SHP77 treated with DMSO at 0.1 percent for 48 hours (cell line): ENCODE measurements around the gene PSKH1.

Experiments used
- DNase-seq: peaks from one replicate; lab custom pipeline; 2025; lab: John Stamatoyannopoulos, UW

The PSKH1 gene

DNA sequence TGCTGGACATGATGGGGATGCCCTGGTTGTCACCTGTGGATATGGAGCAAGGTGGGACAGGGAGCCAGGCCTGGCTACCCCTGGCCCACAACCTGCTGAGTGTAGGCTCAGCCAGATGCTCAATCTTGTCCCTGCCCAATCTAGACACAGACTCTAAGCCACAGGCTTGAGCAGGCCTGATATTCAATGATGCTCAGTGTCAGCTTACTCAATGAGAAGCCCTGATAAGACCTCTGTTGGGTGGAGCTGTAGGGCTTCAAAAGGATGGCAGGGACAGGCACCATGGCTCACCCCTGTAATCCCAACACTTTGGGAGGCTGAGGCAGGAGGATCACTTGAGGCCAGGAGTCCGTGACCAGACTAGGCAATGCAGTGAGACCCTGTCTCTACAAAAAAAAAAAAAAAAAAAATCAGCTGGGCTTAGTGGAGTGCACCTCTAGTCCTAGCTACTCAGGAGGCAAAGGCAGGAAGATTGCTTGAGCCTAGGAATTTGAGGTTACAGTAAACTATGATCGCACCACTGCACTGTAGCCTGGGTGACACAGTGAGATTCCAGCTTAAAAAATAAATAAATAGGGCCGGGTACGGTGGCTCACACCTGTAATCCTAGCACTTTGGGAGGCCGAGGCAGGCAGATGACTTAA is 47.5 kb downstream of the PSKH1 start:
- no peak for DNase-seq

DNA sequence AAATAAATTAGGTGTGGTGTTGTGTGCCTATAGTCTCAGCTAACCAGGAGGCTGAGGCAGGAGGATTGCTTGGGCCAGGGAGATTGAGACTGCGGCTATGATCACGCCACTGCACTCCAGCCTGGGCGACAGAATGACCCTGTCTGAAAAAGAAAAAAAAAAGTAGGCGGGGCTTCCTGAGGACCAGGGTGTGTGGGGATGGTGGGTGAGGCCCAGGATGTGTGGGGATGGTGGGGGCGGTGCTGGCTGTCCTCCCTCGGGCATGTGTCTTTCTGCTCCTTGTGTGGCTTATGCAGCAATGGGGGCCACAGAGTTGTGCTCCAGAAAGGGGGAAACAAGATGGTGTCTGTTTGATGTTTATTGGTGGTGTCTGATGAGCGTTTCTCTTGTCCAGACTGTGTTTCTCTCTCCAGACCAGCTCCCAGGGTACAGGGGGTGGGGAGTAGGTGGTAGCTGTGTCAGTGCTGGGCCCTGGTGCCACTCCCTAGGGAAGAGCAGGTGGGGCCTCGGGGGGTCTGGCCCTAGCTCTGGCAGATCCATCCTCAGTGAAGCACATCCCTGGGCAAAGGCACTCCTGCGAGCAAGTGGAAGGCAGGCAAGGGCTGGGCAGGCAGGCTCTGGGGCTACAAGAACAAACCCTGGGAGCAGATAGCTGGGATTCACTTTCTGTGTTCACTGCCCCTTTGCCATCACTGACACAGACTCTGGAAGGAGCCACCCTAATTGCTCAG is 48.6 kb downstream of the PSKH1 start:
- no peak for DNase-seq

DNA sequence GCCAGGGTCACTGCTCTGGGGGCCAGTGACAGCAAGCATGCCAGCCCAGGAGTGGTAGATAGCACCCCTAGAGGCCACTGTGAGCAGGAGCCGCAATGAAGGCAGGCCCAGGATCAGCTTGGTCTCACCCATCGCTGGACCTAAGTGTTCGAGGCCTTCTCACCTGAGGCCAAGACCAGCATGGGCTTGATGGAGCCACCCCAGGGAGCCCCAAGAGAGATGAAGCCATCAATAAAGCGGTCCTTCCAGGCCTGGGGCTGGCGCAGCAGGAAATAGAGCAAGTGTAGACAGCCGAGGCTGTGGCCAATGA is 49.1 kb downstream of the PSKH1 start:
- DNase-seq = no peak

DNA sequence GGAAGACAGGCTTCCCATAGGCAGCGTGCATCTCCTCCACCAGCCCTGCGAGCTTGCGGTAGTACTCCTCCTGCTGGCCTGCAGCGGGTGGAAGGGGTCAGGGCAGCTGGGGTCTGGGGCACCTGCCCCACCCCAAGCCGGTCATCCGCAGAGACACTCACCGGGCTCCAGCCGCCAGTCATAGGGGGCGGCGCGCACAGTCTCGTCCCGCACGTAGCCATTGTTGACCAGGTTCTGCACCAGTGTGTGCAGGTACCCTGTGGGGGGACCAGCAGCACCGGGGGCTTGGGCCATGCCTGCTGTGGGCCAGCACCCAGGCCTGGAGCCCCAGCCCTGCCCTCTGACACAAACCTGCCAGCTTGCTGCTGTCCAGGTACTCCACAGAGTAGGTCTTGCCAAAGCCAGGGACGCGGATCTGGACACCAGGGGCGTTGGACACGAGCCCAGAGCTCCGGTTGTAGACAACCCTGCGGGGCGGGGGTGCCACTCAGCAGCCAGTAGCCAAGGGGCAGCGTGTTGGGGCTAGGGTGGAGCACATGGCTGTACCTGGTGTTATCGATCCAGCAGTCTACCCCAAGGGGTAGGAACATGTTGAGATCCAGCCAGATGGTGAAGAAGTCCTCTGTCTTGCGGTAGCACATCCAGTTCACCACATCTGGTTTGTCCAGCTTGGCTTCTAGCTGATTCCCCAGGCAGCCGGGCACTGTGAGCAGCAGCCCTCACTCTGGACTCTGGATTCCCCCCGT is 49.6 kb downstream of the PSKH1 start:
- no peak for DNase-seq

DNA sequence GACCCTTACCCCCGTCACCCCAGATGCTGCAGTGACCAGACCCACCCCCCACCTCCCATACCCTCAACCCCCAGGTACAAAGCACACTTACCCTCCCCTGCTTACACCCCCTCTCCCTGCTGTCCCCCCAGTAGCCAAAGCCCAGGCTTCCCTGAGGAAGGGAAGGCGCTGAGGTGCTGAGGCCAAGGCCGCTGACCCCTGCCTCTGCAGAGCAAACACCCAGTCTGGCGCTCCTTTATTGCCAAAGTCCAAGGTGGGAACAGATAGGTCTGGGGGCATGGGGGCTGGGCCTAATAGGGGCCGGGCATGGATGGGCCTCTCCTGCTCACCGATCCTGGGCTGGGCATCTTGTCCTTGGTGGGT is 50.2 kb downstream of the PSKH1 start:
- DNase-seq = no peak

DNA sequence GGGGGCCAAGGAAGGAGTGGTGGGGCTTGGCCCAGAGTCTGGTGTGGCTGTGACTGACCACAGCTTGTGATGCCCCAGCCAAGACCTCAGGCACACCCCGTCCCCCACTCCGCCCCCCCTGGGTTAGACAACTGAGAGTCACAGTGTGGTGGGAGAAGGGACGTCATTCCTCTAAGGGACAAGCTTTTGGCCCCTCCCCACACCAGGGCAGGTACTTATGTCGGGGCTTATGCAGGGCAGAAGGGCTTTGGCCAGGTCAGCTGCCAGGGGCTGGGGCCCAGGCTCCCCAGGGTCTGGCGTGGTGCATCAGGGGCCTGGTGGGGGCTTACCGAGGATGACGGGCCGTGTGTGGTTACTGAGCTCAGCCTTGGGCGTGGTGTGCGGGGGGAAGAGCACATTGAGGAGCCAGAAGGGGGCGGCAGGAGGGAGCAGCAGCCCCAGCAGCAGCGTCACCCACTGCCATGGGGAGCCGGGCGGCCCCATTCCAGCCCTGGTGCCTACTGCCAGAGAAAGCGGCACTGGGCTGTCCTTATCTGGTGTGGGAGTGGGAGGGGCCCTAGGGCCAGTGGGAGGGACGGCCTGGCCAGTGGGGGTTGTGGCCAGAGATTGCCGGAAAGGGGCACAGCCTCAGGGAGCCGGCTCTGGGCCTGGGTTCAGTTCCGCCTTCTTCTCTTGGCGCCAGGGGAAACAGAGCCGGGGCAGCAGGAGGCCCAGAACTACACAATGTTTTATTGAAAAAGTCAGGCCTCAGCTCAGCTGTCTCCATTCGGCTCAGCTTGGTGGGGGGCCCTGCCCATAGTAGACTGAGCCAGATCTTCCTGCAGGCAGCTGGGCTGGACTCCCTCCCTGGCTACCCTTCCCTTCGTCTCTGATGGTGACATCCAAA is 50.8 kb downstream of the PSKH1 start, which contains the start of gene LCAT:
TSS of gene LCAT (minus strand) at position 502 of the 886 bp plus-strand sequence. CDS start at position 483, 19 bp downstream.
- no peak for DNase-seq

DNA sequence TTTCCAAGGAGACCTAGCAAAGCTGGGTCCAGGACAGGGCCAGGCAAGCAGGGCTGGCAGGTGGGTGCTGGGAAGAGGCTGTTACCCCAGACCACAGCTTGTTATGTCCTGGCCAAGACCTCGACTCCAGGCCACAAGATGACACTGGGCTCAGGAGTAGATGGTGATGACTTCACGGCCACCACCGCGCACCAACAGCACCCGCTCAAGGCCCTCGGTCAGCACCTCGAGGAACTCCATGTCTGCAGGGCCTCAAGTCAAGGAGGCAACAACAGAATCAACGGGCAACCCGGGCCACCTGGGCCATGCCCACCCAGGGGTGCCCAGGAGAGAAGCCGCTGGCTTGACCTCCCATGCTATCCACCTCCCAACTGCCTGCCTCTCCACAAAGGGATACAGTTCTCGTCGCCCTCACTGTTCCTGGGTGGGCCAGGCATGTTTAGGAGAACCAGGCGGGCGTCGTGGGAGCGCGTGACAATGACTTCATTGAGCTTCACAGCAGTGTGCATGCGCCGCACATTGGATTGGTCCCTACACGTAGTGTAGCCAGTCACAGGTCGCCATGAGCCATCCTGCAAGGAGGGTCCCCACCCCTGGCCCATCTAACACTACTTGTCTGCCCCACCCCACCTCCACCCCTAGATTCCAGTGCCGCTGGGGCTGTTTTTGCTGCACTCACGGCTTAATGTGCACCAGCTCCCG is 51.8 kb downstream of the PSKH1 start:
- DNase-seq = no peak

DNA sequence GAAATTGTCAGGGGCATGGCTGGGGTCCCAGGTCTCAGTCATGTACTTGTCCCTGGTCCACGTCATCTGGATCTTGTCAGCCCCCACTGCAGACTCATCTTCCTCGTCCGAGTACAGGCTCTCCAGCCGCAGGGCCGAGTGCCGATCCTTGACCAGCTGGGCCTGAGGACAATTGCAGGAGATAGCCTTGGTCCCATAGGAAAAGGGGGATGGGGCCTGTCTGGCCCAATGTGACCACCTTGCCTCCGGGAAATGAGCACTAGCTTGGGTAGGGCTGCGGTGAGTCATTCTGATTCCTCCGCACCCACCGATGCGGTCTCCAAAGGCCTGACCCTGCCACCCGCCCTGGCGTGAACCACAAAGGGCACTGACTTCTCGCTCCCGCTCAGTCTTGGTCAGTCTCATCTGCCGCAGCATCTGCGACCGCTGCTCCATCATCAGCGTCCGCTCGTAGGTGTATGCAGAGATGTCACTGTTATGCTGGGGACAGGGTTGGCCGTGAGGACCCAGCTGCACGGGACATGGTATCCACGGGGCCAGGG is 52.4 kb downstream of the PSKH1 start:
- DNase-seq = no peak

DNA sequence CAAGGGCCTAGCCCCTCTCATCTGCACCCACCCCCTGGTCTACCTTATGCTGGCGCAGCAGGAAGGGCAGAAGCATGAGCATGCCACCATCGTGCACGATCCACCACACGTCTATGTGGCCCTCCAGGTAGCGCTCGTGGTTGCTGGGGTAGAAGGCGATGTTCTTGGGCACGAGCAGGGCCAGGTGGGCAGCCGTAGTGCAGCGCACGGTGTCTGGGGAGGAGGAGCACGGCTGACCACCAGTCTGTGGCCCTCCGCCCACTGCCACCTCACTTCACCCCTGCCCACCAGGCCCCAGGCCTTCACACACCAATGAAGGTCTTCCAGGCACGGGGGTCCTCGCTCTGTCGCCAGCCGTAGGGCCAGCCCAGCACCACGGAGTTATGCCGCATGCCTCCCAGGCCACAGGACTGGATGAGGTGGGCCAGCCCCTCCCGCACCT is 53.1 kb downstream of the PSKH1 start:
- DNase-seq = no peak

DNA sequence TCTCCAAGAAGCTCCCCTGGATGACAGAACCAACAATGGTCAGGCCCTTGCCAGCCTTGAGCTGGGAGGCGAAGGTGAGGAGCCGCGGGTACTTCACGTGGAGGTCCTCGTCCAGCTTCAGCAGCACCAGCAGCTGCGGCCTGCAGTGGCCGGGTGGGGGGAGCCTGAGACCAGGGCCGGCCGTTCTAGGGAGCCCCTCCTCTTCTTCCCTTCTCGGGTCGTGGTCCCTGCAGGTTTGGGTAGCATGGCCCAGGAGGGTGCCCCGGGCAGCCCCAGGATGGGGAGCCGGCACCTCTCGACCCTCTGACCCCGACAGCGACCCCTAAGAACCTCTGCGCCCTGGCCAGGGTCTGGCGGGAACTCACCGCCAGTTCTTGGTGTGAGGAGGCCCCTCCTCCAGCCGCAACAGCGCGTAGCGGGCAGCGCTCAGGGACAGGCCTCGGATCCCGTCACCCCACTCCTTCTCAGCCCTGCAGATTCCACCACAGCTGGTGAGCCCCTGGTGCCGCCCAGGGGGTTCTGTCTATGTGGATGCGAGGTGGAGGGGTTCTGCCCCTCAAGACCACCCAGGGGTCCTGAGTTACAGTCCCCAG is 54.0 kb downstream of the PSKH1 start:
- no peak for DNase-seq

DNA sequence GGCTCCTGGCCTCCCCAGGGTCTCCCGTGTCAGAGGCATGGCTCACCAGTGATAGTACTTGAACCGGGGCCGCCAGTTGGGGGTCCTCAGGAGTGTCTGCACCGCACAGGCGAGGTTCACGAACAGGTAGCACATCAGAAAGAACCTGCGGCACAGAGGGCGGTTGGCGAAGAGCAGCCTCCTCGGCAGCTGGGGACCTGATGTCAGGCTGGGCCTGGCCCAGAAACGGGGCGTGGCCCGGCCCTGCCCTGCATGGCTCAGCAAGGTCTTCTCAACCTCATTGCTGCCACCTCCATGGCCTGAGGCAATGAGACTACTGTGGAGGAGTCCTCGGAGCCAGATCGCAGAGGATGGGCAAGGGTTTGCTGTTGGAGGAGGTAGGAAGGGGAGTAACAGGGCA is 55.0 kb downstream of the PSKH1 start:
- no peak for DNase-seq

DNA sequence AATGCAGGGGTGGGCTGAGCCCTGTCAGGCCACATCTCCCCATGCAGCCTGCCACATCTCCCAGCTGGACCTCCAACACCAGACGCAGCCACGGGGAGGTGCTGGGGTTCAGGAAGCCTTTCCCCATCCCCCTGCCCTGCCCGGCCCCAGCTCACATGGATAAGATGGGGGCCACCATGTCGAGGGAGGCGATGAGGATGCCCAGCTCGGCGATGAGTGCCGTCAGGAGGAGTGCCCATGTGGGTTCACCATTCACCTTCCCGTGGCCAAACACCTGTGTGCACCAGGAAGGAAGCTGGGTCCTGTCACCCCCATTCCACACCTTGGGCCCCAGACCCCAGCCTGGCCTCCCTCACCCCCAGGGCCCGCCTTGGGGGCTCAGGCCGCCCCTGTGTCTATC is 56.6 kb downstream of the PSKH1 start:
- no peak for DNase-seq

DNA sequence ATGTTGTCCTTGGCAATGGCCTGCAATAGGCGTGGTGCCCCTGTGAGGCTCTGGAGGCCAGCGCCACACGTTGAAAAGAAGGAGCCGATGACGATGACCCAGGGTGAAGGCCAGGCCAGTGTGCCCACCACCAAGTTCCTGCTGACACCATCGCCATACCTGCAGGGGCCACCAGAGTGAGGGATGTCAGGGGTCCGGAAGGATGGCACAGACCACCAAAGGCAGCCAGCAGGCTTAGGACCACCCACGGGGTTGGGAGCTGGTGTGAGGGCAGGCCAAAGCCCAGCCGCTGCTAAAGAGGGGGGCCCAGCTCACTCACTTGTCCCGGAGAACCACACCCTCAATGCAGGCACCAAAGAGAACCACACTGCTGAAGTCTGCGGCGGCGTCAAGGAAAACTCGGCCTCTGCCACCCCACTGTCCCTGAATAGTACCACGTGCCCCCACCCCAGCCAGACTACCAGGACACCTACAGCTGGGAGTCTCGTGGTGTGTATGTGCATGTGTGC is 57.3 kb downstream of the PSKH1 start:
- DNase-seq = no peak

DNA sequence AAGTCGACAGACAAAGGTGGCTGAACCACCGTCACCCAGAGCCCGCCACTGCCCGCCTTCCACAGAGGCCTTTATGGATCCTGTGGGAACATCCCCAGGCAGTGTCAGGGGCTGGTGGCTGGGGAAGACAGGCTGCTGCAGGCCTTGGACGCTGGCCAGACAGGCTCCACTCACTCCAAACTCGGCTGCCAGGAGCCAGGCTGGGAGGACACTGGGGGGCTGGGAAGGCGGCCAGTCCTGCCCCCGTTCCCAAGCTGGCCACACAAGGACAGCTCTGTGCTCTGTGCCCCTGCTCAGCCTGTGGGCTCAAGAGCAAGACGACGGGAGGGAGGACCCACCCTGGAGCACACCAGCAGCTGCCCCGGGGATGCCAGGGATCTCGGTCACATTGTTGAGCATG is 58.4 kb downstream of the PSKH1 start:
- DNase-seq = no peak

DNA sequence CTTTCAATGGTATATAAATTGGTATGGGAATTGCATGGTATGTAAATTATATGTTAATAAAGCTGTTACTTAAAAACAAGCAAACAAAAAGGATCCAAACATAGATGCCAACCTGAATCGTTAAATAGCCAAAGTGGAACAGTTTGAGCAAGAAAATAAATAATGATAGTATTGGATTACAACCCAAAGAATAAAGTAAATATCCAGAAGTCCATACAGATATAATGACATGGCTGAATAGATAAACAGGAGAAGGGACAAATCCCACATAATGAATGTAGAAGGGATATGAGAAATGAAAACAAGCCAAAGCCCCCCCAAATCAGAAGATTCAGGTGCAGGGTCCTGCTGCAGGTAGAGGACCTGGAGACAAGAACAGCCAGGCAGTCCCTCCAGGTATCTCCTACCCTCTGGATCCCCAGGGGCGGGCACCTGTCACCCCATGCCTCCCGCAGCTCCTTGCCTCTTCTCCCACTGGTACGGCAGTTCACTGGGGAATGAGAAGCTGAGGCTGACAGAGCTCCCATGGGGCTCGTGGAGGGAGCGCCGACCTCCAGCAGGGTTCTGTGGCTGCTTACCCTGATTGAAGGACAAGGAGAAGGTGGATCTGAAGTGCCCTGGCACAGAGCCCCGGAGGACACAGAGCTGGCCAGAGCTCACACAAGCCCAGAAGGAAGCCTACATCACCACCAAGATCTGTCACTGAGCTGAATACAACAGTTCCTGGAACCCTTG is 60.8 kb downstream of the PSKH1 start:
- DNase-seq = no peak

DNA sequence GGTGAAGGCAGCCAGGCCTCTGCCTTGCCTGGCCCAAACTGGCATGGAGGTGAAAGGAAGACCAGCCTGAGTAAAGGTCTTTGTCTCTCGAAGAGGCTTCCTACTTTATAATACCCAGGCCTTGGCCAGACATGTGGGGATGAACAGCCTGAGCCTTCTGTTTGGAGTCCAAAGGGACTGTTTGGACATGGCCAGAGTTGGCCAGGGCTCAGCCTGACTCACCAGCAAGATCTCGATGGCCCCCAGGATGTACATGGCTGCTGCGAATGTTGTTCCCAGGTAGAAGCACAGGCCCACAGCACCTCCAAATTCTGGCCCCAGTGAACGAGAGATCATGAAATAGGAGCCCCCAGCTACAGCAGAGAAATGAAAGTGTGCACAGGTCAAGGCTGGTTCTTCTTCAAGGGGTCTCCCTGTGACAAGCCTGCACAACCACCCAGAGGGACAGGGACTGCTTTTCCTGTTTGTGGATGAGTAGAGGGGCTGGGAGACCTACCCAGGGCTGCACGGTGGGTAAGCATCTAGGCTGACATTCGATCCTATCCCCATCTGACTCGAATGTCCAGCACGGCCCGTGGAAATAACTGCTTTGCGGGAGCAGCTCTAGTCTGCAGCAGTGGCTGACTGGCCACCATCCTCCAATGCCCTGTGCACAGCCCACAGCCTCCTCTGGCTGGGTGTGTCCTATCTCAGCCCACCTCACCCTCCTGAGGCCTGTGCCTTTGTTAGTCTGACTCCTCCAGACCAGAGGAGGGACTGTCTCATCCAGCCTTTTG is 61.6 kb downstream of the PSKH1 start:
- DNase-seq = no peak

DNA sequence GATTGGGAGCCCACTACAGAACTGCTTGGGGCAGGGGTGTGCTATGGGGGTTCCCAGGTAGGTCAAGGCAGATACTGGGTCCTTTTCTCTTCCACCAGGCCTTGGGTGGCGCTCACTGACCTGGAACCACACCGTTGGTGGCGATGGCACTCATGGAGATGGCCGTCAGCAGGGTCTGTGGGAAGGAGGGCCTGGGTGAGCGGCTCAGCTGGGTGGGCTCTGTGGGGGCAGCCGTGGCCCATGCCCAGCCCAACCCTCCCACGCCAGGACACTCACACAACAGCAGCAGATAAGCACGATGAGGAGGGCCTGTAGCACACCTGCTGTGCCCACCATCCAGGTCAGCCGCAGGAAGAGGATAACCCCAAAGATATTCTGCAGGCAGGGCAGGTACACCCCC is 64.6 kb downstream of the PSKH1 start:
- no peak for DNase-seq

DNA sequence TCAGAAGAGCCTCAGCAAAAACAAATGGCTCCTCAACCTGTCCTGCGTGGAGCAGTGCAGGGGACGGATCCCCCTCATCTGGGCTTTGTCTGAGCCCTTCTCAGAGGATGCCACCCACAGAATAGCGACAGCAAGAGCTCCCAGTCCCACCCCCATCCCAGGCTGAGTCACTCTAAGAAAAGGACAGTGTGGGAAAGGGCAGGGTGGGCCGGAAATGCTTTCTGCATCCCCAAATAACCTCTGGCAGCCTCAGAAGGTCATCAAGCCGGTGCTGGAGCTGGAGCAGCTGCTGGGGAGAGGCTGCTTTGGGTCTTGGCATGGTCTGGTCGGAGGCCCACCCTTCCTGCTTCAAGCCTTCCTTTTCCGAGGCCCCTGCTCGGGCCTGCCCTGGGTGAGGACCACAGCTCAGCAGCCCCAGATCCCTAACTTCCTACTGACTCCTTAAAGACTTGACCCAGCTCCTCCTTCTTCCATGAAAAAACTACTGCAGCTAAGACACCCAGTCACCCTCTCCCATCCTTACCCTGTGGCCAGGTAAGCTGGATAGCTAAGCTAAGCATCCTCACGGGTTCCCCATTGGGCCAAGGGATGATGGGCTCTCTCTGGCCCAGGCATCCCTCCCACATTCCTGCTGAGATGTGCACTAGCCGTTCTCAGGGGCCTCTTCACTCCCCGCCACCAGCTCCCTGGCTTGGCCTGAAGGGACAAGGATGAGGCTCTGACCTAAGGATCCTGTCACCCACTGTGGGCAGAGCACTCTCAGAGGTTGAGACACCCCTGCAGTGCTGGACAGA is 66.7 kb downstream of the PSKH1 start:
- DNase-seq = no peak
